ENCODE measurements around the gene MTUS2. TPM values are rescaled to one million over a fixed set of nuclear protein-coding genes. Genes with fewer than 3 reads are reported as not detected.

Gene MTUS2
- total and polyA plus RNA-seq, 2 donors (not counting 3 experiments of a cell fraction or from before 2014, with no cell fraction given), result not detected

DNA sequence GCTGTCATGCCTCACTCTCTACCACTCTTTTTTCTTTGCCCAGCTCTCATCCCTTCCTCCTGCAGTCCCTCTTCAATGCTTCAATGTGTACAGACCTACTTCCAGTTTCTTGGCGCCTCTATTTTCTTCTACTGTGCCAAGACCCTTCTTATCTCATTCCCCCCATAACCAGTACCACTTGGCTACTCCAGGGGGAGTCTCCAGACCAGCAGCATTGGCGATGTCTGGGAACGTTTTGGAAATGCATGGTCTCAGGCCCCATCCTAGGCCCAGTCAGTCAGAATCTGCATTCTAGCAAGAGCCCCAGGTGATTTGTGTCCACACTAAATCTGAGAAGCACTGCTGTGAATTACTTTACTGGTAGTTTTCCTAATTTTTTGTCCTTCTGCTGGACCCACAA is 577.1 kb downstream of the MTUS2 start:
- FAIRE-seq (no peak), DNase-seq (ENCODE audit: low read depth, low spot score) (no peak)
- dilution Hi-C loops (cut with MboI; ENCODE audit: extremely low pct_ligation_motif_present, low sequenced_read_pairs) (no loop called here), intact Hi-C loops (cut with micrococcal nuclease) (no loop called here)
- TF ChIP-seq, protein P1, sequence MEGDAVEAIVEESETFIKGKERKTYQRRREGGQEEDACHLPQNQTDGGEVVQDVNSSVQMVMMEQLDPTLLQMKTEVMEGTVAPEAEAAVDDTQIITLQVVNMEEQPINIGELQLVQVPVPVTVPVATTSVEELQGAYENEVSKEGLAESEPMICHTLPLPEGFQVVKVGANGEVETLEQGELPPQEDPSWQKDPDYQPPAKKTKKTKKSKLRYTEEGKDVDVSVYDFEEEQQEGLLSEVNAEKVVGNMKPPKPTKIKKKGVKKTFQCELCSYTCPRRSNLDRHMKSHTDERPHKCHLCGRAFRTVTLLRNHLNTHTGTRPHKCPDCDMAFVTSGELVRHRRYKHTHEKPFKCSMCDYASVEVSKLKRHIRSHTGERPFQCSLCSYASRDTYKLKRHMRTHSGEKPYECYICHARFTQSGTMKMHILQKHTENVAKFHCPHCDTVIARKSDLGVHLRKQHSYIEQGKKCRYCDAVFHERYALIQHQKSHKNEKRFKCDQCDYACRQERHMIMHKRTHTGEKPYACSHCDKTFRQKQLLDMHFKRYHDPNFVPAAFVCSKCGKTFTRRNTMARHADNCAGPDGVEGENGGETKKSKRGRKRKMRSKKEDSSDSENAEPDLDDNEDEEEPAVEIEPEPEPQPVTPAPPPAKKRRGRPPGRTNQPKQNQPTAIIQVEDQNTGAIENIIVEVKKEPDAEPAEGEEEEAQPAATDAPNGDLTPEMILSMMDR (IDR thresholded peaks at IDR 0.05; ENCODE audit: extremely low read depth in 1 of 2, insufficient read depth in 1 of 2, low read depth in 1 of 2, low read length in 2 of 2), result no peak
- TF ChIP-seq MYC (IDR thresholded peaks at IDR 0.05; ENCODE audit: low read depth, low read length) (no peak), POLR2A (IDR thresholded peaks at IDR 0.05; ENCODE audit: low read depth, low read length) (no peak), EZH2 (IDR thresholded peaks at IDR 0.05; ENCODE audit: borderline replicate concordance, low read depth, low read length, severe bottlenecking) (no peak), MAX (IDR thresholded peaks at IDR 0.05; ENCODE audit: insufficient read depth, insufficient read length) (no peak), POLR2AphosphoS5 (IDR thresholded peaks at IDR 0.05; ENCODE audit: insufficient read depth, low read depth, low read length) (no peak), FOS (IDR thresholded peaks at IDR 0.05; ENCODE audit: borderline replicate concordance, insufficient read depth, low read length) (no peak), GATA2 (IDR thresholded peaks at IDR 0.05; ENCODE audit: insufficient read depth, insufficient read length, low read depth, low read length) (no peak), JUN (IDR thresholded peaks at IDR 0.05; ENCODE audit: borderline replicate concordance, insufficient read depth, insufficient read length, low read depth) (no peak)
- Histone ChIP-seq H3K79me2 (ENCODE audit: control insufficient read depth, insufficient read depth, low read length) (no peaks in the 10 kb centered on the region), H3K36me3 (ENCODE audit: control insufficient read depth in 2 of 2, extremely low read depth in 1 of 2, insufficient read depth in 2 of 2, low read length in 2 of 2) (no peaks in the 10 kb centered on the region), H3K27me3 (ENCODE audit: control insufficient read depth in 2 of 2, insufficient read depth in 2 of 2, low read length in 2 of 2) (peaks cover 0 to 2% of the 10 kb centered on the region in 2 experiments), H3K4me3 (replicated peaks in 1 of 3; ENCODE audit: insufficient read depth in 1 of 3, low read depth in 1 of 3, low read length in 3 of 3) (no peak overlapping the region), H4K20me1 (replicated peaks; ENCODE audit: control insufficient read depth, extremely low read depth, insufficient read depth, low read length) (no peaks in the 10 kb centered on the region), H3K9me1 (replicated peaks; ENCODE audit: control insufficient read depth, extremely low read depth, insufficient read depth, low read length) (no peaks in the 10 kb centered on the region), H3K9me3 (replicated peaks; ENCODE audit: control insufficient read depth, insufficient read depth, low read length) (no peaks in the 10 kb centered on the region), H3K27ac (ENCODE audit: insufficient read depth, low read depth, low read length) (no peak overlapping the region), H3K4me2 (ENCODE audit: insufficient read depth, low read length) (no peak overlapping the region), H3K4me1 (ENCODE audit: control insufficient read depth, extremely low read depth, insufficient read depth, low read length) (no peaks in the 10 kb centered on the region), H3K9ac (replicated peaks; ENCODE audit: extremely low read depth, insufficient read depth, low read length) (no peak overlapping the region), H2AFZ (ENCODE audit: low read depth, low read length) (no peak overlapping the region)
- ChIA-PET CTCF (no interaction called here), POLR2A (no interaction called here)
- BruUV-seq (replicated peaks), result no TSS peak
